Ascending aorta (tissue), 2 donors: ENCODE results near the gene CDH13. TPM values are rescaled to one million over a fixed set of nuclear protein-coding genes. Genes with fewer than 3 reads are reported as not detected.

Source experiments
- DNase-seq, 2 donors: peaks; one replicate each; pipeline ENCODE4 v3.0.0-alpha.2; 2019; ENCODE audit warnings: low spot score in 2 of 2
- H3K27ac ChIP-seq, 2 donors: fragments of 200-600 bp; sonication (generic); one replicate each; pipeline ENCODE4 v1.5.1; 2016 to 2017; ENCODE audit warnings: mild to moderate bottlenecking in 1 of 2
- H3K27me3 ChIP-seq: fragments of 200-600 bp; sonication (generic); one replicate; pipeline ENCODE4 v1.5.1; 2017
- H3K36me3 ChIP-seq, 2 donors: fragments of 200-600 bp; sonication (generic); one replicate each; pipeline ENCODE4 v1.5.1; 2016
- H3K4me1 ChIP-seq, 2 donors: fragments of 200-600 bp; sonication (generic); one replicate each; pipeline ENCODE4 v1.5.1; 2016 to 2017; ENCODE audit warnings: mild to moderate bottlenecking in 1 of 2
- H3K4me3 ChIP-seq, 2 donors: fragments of 200-600 bp; sonication (generic); one replicate each; pipeline ENCODE4 v1.5.1; 2016 to 2017; ENCODE audit warnings: mild to moderate bottlenecking in 1 of 2
- H3K9me3 ChIP-seq, 2 donors: fragments of 200-600 bp; sonication (generic); one replicate each; pipeline ENCODE4 v1.5.1; 2016
- intact Hi-C: fragments of 100-400 bp; cut with DNase I; formaldehyde crosslinking; loops from one replicate; pipeline ENCODE4 v1.15.1; 2023
- total RNA-seq: library from RNA; depleted of rRNA; stranded (reverse); fragments of >200 nt; gene quantifications from one replicate; pipeline ENCODE4 v1.1.0, GENCODE V29; 2016
- TF ChIP-seq, protein P1 (sequence below), 3 experiments: fragments of 200-600 bp in 2 of 3; fragments of 450-650 bp in 1 of 3; sonication (generic) in 2 of 3; IDR thresholded peaks; one replicate each; pipeline ENCODE4 v1.5.1; 2016 to 2019; ENCODE audit warnings: antibody characterized with exemption in 3 of 3, mild to moderate bottlenecking in 1 of 3, moderate library complexity in 1 of 3

Gene CDH13
- total RNA-seq, 1 donor from 2014 or later = 160 TPM

DNA sequence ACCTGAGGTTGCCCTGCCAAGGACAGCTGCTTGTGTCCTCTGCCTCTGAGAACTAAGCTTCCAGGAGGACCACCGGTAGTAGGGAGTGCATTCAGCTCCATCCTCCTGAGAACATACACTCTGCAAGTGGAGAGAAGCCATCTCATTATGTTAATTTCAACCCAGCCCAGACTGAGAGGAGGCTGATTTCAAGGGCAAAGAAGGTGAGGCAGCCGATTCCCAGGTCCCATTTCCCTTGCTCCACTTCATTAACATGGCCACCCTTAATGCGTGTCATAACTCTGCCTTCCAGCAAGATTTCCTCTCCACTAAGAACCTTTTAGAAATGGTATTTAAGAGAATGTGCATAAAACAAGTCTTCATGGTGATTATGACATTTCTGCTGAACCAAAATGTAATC lies 72.5 kb downstream of the CDH13 start:
- peak overlapping the region; percentile 88 to 89 for H3K27ac ChIP-seq
- peaks cover 11 to 49% of the 10 kb centered on the region in 2 donors for H3K4me1 ChIP-seq
- no peak overlapping the region for H3K4me3 ChIP-seq
- intact Hi-C loops = loop anchor here (2.0 to 5.0 kb wide), 4 partner anchors 38 to 368 kb away; no protein-coding TSS in a partner anchor
- TF ChIP-seq, protein P1, sequence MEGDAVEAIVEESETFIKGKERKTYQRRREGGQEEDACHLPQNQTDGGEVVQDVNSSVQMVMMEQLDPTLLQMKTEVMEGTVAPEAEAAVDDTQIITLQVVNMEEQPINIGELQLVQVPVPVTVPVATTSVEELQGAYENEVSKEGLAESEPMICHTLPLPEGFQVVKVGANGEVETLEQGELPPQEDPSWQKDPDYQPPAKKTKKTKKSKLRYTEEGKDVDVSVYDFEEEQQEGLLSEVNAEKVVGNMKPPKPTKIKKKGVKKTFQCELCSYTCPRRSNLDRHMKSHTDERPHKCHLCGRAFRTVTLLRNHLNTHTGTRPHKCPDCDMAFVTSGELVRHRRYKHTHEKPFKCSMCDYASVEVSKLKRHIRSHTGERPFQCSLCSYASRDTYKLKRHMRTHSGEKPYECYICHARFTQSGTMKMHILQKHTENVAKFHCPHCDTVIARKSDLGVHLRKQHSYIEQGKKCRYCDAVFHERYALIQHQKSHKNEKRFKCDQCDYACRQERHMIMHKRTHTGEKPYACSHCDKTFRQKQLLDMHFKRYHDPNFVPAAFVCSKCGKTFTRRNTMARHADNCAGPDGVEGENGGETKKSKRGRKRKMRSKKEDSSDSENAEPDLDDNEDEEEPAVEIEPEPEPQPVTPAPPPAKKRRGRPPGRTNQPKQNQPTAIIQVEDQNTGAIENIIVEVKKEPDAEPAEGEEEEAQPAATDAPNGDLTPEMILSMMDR (IDR thresholded peaks at IDR 0.05) = no peak
- DNase-seq = no peak
- no peaks in the 10 kb centered on the region for H3K36me3 ChIP-seq
- H3K9me3 ChIP-seq = no peaks in the 10 kb centered on the region
- H3K27me3 ChIP-seq = no peaks in the 10 kb centered on the region

DNA sequence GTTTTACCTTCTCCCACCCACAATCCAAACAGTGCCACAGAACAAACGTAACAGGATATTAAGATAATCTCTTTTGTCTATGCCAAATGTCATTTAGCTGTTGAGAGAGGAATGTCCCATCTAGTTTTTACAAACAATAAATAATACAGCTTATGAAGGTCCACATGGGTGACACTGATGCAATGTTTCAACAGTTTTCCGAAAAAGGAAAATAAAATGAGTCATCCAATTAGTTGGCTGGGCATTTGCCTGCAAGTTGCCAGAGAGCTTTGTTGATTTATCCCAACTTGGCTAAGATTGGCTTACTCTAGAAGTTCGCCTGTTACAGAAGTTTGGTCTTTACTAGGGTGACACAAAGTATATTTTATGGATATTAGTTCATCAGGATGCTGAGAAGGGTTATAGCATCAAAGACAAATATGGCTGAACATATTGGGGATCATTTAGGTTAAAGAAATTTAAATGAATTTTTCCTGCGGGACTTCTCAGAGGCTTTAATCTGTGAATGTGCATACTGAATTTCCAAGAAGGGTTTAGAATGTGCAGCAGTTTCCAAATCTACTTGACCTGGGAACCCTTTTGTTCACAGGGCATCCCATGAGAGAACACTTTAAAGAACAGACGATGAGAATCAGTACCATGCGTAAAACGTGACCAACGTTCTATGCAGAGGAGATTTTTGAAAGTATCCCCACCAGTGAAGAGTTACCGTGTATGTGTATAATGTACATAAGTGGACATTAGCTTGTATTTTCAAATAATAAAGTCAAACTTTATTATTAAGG lies 73.1 kb downstream of the CDH13 start:
- peak overlapping the region; percentile 88 to 89 for H3K27ac ChIP-seq
- H3K27me3 ChIP-seq = no peaks in the 10 kb centered on the region
- H3K4me1 ChIP-seq = peaks cover 11 to 47% of the 10 kb centered on the region in 2 donors
- no peak overlapping the region for H3K4me3 ChIP-seq
- H3K36me3 ChIP-seq = no peaks in the 10 kb centered on the region
- intact Hi-C loops = loop anchor here (2.0 to 5.0 kb wide), 4 partner anchors 37 to 367 kb away; no protein-coding TSS in a partner anchor
- TF ChIP-seq, protein P1 (IDR thresholded peaks at IDR 0.05) = no peak
- H3K9me3 ChIP-seq = no peaks in the 10 kb centered on the region
- DNase-seq = peak in 1 of 2 donors; percentile 73

DNA sequence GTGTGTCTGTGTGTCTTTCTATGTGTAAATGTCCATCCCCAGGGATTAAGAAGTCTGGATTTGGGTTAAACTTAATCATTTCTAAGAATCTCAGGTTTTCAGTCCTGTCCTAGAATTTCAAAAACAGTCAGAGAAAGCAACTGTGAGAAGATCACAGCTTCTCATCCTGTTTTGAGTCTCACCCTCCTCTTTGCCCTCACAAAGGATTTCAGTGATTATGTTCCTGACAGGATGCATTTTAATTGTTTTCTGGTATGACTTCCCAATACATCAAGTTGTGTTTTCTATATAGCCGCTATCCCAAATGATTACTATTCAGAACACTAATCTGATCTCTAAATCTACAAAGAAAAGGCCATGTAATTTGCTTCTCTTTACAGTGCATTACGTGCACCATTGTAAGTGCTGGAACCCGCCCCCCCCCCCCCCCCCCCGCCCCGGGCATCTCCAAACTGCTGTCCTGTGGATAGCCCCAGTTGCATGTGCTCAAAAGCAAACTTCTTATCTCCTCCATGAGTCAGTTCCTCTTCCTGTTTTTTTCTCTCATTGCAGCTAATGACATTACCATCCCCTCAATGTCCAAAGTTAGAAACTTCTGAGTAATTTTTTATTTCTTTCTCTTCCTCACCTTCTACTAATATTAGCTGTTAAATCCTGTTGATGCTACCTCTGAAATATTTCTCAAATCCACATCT lies 73.9 kb downstream of the CDH13 start:
- no peak for DNase-seq
- Histone ChIP-seq H3K36me3 (no peaks in the 10 kb centered on the region), H3K27me3 (no peaks in the 10 kb centered on the region), H3K9me3 (no peaks in the 10 kb centered on the region), H3K4me1 (peaks cover 11 to 44% of the 10 kb centered on the region in 2 donors), H3K27ac (peak overlapping the region; percentile 88 to 89), H3K4me3 (no peak overlapping the region)
- TF ChIP-seq, protein P1 (IDR thresholded peaks at IDR 0.05) = no peak
- intact Hi-C loops = no loop called here

DNA sequence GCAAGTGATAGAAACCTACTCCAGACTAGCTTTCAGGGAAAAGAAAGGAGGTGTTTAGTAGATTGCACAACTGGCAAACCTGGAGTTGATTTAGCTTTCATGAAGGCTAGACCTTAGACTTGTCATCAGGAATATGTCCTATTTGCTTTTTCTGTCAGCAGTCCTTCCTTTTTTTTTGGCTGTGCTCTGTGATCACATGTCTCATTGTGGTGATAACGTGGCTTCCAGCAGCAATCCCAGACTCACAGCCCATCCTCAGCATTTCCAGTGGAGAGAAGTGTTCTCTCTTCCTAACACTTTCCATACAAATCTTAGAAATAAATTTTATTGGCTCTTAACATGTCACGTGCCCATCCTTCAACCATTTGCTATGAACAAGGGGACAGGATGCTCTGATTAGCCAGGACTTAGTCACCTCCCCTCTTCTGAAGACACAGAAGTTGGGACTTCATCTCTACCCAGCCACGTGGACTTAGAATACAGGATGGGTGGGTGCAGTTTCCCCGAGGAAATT lies 74.7 kb downstream of the CDH13 start:
- Histone ChIP-seq H3K9me3 (no peaks in the 10 kb centered on the region), H3K4me3 (no peak overlapping the region), H3K27me3 (no peaks in the 10 kb centered on the region), H3K4me1 (peaks cover 11 to 44% of the 10 kb centered on the region in 2 donors), H3K36me3 (no peaks in the 10 kb centered on the region), H3K27ac (peak overlapping the region; percentile 88 to 89)
- TF ChIP-seq, protein P1 (IDR thresholded peaks at IDR 0.05) = no peak
- intact Hi-C loops = no loop called here
- DNase-seq = no peak

DNA sequence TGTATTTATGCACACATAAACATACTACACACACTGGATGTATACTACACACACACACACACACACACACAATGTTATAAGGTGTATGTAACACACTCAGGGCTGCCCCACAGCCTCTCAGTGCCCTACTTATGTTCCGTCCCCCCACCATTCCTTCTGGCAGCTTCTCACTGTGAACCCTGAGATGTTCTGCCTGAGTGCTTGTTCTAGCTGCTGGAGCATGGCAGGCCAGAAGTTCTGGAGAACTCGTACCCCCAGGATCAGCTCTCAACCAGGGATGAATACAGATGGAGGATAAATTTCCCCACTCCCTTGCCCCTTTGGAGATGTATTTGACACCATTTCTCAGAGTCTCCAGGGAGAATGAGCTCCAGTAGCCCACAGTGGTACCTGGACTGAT lies 76.4 kb downstream of the CDH13 start:
- intact Hi-C loops = no loop called here
- no peaks in the 10 kb centered on the region for H3K36me3 ChIP-seq
- H3K9me3 ChIP-seq = no peaks in the 10 kb centered on the region
- H3K27ac ChIP-seq = no peak overlapping the region
- H3K27me3 ChIP-seq = no peaks in the 10 kb centered on the region
- no peak for DNase-seq
- H3K4me1 ChIP-seq = peaks cover 9 to 36% of the 10 kb centered on the region in 2 donors
- no peak overlapping the region for H3K4me3 ChIP-seq
- TF ChIP-seq, protein P1 (IDR thresholded peaks at IDR 0.05) = no peak
